Activated naive CD4-positive, alpha-beta T cell treated with anti-CD3 and anti-CD28 coated beads, Interleukin-2, amount 10 ng/mL, durations not matched to agents 7 days and 5 days (primary cell): ENCODE results near the gene TNPO2.
A peak's percentile ranks its signal among the peaks of the same experiment; 100 is the strongest.

ENCODE experiments used
- CTCF ChIA-PET: fragments of 350-600 bp; sonication (Branson Sonifier 250); formaldehyde crosslinking; loops from one replicate; lab custom pipeline; 2021; ENCODE audit warnings: antibody characterized with exemption; lab: Charles Lee
- DNase-seq: peaks from one replicate; pipeline ENCODE4 v3.0.0-alpha.2; 2020
- H3K27ac Mint-ChIP-seq: one replicate; pipeline ENCODE4 v1.8.0; 2021; ENCODE audit warnings: mild to moderate bottlenecking, moderate library complexity, mixed read lengths
- H3K27me3 Mint-ChIP-seq: one replicate; pipeline ENCODE4 v1.8.0; 2021; ENCODE audit warnings: mild to moderate bottlenecking, mixed read lengths
- H3K36me3 Mint-ChIP-seq: one replicate; pipeline ENCODE4 v1.8.0; 2021; ENCODE audit warnings: mixed read lengths
- H3K4me1 Mint-ChIP-seq: one replicate; pipeline ENCODE4 v1.8.0; 2021; ENCODE audit warnings: mixed read lengths
- H3K4me3 Mint-ChIP-seq: one replicate; pipeline ENCODE4 v1.8.0; 2021; ENCODE audit warnings: mild to moderate bottlenecking, moderate library complexity, mixed read lengths
- H3K9me3 Mint-ChIP-seq: one replicate; pipeline ENCODE4 v1.8.0; 2021; ENCODE audit warnings: mixed read lengths

Gene TNPO2

DNA sequence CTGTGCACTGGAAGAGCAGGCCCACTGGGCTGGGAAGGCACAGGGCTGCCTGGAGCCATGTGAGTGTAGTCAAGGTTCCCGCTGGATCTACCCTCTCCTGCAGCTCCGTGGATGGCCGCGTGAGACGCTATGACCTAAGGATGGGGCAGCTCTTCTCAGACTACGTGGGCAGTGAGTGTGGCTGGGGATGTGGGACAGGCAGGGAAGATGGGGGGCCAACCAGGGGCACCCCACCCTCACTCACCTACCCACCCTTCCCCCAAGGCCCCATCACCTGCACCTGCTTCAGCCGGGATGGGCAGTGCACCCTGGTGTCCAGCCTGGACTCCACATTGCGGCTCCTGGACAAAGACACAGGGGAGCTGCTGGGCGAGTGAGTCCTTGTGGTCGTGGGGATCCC is 51.0 kb downstream of the TNPO2 start:
- Mint-ChIP-seq H3K9me3 (no peaks in the 10 kb centered on the region), H3K4me3 (no peak overlapping the region), H3K4me1 (peaks cover 47% of the 10 kb centered on the region), H3K36me3 (peaks cover 46% of the 10 kb centered on the region), H3K27ac (no peak overlapping the region), H3K27me3 (no peaks in the 10 kb centered on the region)
- DNase-seq: no peak
- CTCF ChIA-PET: interaction anchor here (1.0 to 6.4 kb wide), 10 partner anchors 12 to 749 kb away, joined by 3 to 35 read pairs (median 4); partner anchors contain the start of gene ZNF709

DNA sequence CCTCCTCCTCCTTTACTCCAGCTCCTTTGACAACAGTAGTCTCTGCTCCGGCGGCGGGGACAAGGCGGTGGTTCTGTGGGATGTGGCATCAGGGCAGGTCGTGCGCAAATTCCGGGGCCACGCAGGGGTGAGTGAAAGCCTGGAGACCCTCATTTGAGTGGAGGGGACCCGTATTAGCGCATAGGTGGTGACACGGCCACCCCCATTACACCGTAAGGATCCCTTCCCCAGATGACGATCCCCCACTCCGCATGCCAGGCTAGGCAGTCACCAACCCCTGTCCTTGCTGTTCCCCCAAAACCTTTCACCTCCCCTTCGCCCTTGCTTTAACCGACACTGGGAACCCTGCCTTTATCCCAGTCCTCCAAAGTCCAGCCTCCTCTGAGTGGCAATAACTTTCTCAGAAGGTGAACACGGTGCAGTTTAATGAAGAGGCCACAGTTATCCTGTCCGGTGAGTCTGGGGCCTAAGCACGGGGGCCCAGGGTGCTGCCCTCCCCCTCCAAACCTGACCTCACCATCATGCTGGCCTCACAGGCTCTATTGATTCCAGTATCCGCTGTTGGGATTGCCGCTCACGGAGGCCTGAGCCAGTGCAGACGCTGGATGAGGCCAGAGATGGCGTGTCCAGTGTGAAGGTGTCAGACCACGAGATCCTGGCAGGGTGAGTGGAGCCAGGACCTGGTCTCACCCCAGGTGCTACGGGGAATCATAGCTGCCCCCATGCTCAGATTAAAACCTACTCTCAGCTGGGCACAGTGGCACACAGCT is 53.4 kb downstream of the TNPO2 start:
- CTCF ChIA-PET: interaction anchor here (0.6 to 6.4 kb wide), 5 partner anchors 10 to 106 kb away, joined by 3 to 35 read pairs (median 5); no protein-coding TSS in a partner anchor
- Mint-ChIP-seq H3K9me3 (no peaks in the 10 kb centered on the region), H3K27me3 (no peaks in the 10 kb centered on the region), H3K36me3 (peaks cover 28% of the 10 kb centered on the region), H3K27ac (peak overlapping the region; percentile 99), H3K4me3 (peak overlapping the region; percentile 82), H3K4me1 (peaks cover 51% of the 10 kb centered on the region)
- DNase-seq: no peak

DNA sequence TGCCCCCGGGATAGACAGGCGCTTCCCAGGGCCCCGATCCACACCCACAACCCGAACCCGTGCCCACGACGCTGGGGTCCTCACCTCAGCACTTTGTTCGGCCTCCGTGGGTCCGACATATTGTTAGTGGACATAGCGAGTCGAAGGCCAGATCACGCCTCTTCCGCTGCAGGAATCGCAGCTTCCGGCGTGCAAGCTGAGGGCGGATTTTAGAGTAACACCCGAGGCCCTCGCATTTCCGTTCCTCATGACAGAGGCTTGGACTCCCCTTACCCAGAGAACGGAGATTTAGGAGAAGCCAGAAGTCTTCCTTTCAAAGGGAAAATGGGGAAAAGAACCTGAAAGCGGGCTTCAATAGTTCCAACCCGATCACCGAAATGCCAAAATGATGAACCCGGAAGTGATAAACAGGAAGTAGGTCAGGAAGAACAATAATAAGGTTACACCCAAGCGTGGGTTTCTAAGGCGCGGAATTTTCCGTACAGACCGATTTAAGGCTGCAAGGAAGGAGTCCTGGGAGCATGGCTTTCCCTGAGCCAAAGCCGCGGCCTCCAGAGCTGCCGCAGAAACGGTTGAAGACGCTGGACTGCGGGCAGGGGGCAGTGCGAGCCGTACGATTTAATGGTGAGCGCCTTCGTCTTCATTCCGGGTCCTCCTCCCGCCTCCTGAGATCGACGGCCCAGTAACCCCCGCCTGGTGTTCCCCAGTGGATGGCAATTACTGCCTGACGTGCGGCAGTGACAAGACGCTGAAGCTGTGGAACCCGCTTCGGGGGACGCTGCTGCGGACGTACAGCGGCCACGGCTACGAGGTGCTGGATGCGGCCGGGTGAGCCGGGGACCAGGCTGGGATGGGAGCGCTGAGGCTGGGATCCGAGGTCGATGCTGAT is 54.2 kb downstream of the TNPO2 start:
- no peaks in the 10 kb centered on the region for H3K9me3 Mint-ChIP-seq
- CTCF ChIA-PET: interaction anchor here (0.6 to 1.3 kb wide), 2 partner anchors 30 to 59 kb away, joined by 3 read pairs; no protein-coding TSS in a partner anchor
- H3K27ac Mint-ChIP-seq: peak overlapping the region; percentile 99
- peak; percentile 78 for DNase-seq
- H3K4me3 Mint-ChIP-seq: peak overlapping the region; percentile 82
- no peaks in the 10 kb centered on the region for H3K27me3 Mint-ChIP-seq
- peaks cover 30% of the 10 kb centered on the region for H3K36me3 Mint-ChIP-seq
- H3K4me1 Mint-ChIP-seq: peaks cover 59% of the 10 kb centered on the region

DNA sequence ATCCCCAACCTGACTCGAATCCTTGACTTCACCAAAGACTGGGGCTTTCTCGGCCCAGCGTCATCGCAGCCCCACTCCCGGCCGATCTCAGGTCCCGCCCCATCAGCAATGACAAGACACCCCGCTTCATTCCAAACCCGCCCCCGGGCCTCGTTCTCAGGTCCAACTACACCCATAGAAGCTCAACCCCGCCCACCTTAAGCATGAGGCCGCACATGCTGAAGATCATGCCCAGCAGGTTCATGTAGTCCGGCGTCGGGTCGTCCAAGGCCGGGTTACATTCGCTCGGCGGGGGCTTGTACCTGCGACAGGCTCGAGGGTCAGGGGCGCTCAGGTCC is 54.8 kb downstream of the TNPO2 start:
- H3K4me3 Mint-ChIP-seq: peak overlapping the region; percentile 82
- H3K36me3 Mint-ChIP-seq: peaks cover 31% of the 10 kb centered on the region
- peak overlapping the region; percentile 99 for H3K27ac Mint-ChIP-seq
- no peaks in the 10 kb centered on the region for H3K9me3 Mint-ChIP-seq
- peaks cover 62% of the 10 kb centered on the region for H3K4me1 Mint-ChIP-seq
- no peaks in the 10 kb centered on the region for H3K27me3 Mint-ChIP-seq
- CTCF ChIA-PET: interaction anchor here (0.9 to 1.3 kb wide), 3 partner anchors 29 to 871 kb away, joined by 3 read pairs; no protein-coding TSS in a partner anchor
- DNase-seq: peak; percentile 82

DNA sequence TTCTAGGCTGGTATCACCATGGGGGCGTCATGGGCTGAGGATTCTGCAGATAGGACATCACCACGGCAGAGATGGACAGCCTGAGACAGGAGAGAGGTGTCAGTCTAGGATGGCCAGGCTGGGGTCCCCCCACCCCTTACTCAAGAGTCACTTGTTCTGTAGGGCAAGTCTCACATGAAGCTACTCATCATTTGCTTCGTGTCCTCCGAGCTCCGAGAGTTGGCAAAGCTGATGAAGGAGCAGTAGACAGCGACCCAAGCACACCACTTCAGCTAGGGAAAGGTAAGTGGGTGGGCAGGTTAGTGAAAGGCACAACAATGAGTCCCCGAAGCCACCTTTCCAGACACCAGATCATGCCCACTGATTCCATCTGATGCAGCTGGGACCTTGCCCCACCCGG is 55.4 kb downstream of the TNPO2 start:
- Mint-ChIP-seq H3K4me3 (peak overlapping the region; percentile 82), H3K4me1 (peaks cover 67% of the 10 kb centered on the region), H3K9me3 (no peaks in the 10 kb centered on the region), H3K36me3 (peaks cover 35% of the 10 kb centered on the region), H3K27ac (peak overlapping the region; percentile 99), H3K27me3 (no peaks in the 10 kb centered on the region)
- no peak for DNase-seq
- CTCF ChIA-PET: interaction anchor here (0.7 to 1.0 kb wide), 4 partner anchors 59 to 871 kb away, joined by 3 read pairs; no protein-coding TSS in a partner anchor

DNA sequence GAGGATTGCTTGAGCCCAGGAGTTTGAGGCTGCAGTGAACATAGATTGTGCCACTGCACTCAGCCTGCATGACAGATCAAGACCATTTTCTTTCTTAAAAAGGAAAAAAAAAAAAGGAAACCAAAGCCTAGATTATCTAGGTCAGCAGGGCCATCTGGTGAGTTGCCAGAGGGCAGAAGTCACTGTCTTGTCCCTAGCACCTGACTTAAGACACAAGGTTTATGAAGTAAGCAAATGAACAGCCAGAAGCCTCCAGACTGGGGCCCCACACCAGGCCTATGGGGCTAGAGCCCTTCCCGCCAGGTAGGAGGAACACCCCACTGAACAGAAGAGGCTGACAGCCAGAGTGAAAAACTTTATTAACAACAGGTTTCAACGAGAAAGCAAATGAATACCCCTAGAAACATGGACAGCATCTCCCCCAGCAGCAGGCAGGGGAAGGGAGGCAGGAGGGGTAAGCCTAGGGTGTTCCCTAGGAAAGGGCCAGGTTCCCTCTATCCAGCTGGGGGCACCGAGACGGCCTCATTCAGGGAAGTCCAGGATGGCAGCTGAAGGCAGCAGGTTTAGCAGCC is 55.9 kb downstream of the TNPO2 start:
- DNase-seq: no peak
- H3K36me3 Mint-ChIP-seq: peaks cover 38% of the 10 kb centered on the region
- no peaks in the 10 kb centered on the region for H3K9me3 Mint-ChIP-seq
- peaks cover 68% of the 10 kb centered on the region for H3K4me1 Mint-ChIP-seq
- peak overlapping the region; percentile 99 for H3K27ac Mint-ChIP-seq
- H3K4me3 Mint-ChIP-seq: peak overlapping the region; percentile 82
- H3K27me3 Mint-ChIP-seq: no peaks in the 10 kb centered on the region
- CTCF ChIA-PET: interaction anchor here (0.7 to 1.0 kb wide), 4 partner anchors 59 to 870 kb away, joined by 3 read pairs; no protein-coding TSS in a partner anchor

DNA sequence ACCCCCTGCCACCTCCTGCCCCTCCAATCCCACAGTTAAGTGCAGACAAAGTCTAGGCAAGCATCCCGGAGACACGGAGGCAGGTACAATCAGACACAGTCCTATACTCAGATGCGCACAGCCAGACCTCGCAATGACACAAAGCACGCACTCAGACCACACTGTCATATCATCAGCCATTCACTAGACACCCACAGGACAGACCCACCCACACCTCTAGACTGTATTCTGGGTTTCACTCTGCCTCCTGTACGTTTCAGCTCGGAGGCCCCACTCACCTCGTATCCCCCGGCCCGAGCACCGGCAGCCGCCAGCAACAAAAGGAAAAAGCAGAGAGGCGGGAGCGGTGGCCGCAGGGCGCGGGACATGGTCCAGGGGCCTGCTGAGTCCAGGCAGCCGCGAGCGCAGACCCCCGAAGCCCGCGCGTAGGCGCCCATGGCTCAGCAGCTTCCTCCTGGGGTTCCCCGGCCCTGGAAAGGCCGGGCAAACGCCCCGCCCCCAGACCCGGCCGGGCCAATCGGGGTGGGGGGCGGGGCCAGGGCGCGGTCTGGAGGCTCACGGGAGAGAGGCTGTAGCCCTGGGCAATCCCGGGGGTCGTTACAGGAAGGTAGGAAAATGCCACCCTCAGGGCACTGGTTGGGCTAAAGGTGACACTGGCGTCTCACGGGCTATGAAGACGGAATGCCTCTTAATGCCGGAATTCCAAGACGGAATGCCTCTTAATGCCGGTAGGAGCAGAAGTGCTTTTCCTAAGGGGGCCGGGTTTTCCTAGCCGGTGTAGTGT is 57.3 kb downstream of the TNPO2 start, which contains the start of the genes MAN2B1 and WDR83:
TSS of gene MAN2B1 (minus strand) at position 478 of the 784 bp plus-strand sequence. CDS start at position 437, 41 bp downstream.
TSS of gene WDR83 (plus strand) at position 543 of the 784 bp plus-strand sequence. CDS start 2,984 bp downstream, outside the sequence.
- peak; percentile 85 for DNase-seq
- H3K4me1 Mint-ChIP-seq: peaks cover 62% of the 10 kb centered on the region
- peak within 1 kb of the TSS; percentile 81 for H3K27ac Mint-ChIP-seq
- CTCF ChIA-PET: interaction anchor here (0.7 to 2.0 kb wide), 4 partner anchors 10 to 102 kb away, joined by 3 to 13 read pairs (median 4); no protein-coding TSS in a partner anchor
- H3K36me3 Mint-ChIP-seq: peaks cover 30% of the 10 kb centered on the region
- H3K9me3 Mint-ChIP-seq: no peaks in the 10 kb centered on the region
- peak within 1 kb of the TSS; percentile 82 for H3K4me3 Mint-ChIP-seq
- H3K27me3 Mint-ChIP-seq: no peaks in the 10 kb centered on the region

DNA sequence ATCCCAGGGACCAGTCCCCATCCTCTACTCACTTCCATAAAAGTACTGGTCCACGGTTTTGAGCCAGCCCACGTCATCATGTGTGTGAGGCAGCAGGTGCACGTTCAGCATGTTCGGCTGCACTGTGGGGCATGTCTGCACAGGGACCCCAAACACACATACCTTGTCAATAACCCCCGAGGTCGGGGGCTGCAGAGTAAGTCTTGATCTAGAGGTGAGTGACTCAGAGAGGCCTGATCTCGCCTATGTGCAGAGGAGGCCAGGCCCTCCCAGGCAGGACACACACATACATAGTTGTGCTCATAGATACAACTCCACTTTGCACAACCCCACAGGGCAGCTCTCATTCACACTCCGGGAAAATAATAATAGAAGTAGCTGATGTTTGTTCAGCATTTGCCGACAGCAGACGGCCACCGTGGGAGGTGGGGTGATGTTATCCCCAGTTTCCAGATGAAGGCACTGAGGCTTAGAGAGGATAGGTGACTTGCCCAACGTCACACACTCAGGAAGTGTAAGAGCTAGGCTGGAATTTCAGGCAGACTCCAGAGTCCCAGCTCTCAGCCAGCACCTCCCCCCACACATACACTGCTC is 58.0 kb downstream of the TNPO2 start:
- Mint-ChIP-seq H3K9me3 (no peaks in the 10 kb centered on the region), H3K36me3 (peaks cover 37% of the 10 kb centered on the region), H3K4me3 (peak overlapping the region; percentile 82), H3K27me3 (no peaks in the 10 kb centered on the region), H3K4me1 (peaks cover 59% of the 10 kb centered on the region), H3K27ac (peak overlapping the region; percentile 75)
- DNase-seq: peak; percentile 50
- CTCF ChIA-PET: interaction anchor here (0.7 to 2.0 kb wide), 4 partner anchors 11 to 102 kb away, joined by 3 to 13 read pairs (median 4); no protein-coding TSS in a partner anchor

DNA sequence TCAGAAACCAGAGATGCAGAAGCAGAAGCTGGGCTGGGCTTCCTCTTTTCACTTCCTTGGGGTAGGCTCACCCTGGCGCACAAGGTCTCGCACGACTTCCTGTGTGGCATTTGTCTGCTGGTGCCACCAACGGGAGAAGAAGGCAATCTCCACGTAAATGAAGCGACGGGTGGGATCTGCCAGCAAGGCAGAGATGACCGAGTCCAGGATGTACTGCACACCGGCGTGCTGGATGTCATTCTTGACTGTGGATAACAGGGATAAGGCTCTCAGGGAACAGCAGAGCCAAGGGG is 58.5 kb downstream of the TNPO2 start:
- CTCF ChIA-PET: interaction anchor here (1.5 to 2.0 kb wide), 3 partner anchors 25 to 101 kb away, joined by 4 to 13 read pairs (median 5); no protein-coding TSS in a partner anchor
- Mint-ChIP-seq H3K9me3 (no peaks in the 10 kb centered on the region), H3K27me3 (no peaks in the 10 kb centered on the region), H3K36me3 (peaks cover 40% of the 10 kb centered on the region), H3K27ac (peak overlapping the region; percentile 75), H3K4me1 (peaks cover 54% of the 10 kb centered on the region), H3K4me3 (peak overlapping the region; percentile 82)
- DNase-seq: peak; percentile 82

DNA sequence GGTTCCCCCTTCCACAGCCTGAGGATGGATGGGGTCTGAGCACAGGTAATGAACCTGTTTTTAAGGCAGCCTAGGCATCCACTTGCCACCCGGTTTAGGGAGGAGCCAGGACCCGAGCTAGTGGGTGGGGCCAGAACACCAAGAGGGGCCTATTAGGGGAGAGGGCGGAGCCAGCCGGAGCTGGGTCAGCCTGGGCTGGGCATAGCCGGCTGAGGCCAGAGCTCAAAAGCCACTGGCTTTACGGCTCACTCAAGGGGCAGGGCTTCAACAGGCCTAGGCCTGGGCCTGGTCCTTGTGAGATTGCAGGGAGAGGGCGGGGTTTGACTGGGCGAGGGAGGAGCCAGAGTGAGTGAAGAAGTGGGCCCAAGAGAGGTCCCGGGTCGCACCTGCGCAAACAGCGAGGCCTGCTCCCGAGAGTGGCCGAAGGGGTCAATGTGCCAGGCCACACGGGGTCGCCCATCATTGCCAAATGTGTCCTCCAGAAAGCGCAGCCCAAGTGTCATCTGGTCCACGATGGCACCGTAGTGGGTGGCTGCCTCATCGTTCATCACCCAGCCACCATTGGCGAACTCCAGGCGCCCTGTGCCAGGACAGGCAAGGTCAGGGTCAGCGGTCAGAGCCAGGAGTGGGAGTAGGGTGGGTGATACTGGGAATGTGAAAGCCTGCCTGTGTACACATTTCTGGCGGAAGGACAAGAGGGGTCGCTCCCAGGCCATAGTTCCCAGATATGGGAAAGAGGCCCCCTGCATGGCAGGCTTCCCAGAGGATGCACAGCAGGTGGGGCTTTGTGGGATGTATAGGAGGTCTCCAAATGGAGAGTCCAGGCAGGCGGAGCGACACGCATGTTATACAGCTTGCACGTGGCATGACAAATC is 59.1 kb downstream of the TNPO2 start:
- DNase-seq: no peak
- H3K27ac Mint-ChIP-seq: peak overlapping the region; percentile 75
- CTCF ChIA-PET: interaction anchor here (2.0 kb wide), 2 partner anchors 51 to 101 kb away, joined by 4 to 13 read pairs; no protein-coding TSS in a partner anchor
- H3K4me1 Mint-ChIP-seq: peaks cover 51% of the 10 kb centered on the region
- peak overlapping the region; percentile 82 for H3K4me3 Mint-ChIP-seq
- no peaks in the 10 kb centered on the region for H3K27me3 Mint-ChIP-seq
- H3K36me3 Mint-ChIP-seq: peaks cover 44% of the 10 kb centered on the region
- no peaks in the 10 kb centered on the region for H3K9me3 Mint-ChIP-seq

DNA sequence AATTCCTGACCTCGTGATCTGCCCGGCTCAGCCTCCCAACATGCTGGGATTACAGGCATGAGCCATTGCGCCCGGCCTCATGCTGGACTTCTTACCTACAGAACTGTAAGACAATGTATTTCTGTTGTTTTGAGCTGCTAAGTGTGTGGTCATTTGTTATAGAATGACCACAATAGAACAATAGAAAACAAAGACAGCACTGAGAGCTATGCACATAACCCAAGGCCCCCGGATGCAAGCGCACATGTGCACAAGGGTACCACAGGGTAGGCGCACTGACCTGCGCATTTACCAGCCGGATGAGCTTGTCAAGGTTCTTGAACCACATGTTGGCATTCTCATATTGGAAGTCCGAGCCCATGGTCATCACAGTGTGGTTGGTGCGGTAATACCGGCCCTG is 62.8 kb downstream of the TNPO2 start:
- H3K36me3 Mint-ChIP-seq: peaks cover 58% of the 10 kb centered on the region
- CTCF ChIA-PET: interaction anchor here (0.7 to 1.1 kb wide), 2 partner anchors 11 to 1487 kb away, joined by 3 to 5 read pairs; no protein-coding TSS in a partner anchor
- no peaks in the 10 kb centered on the region for H3K9me3 Mint-ChIP-seq
- no peak for DNase-seq
- H3K27me3 Mint-ChIP-seq: no peaks in the 10 kb centered on the region
- no peak overlapping the region for H3K4me3 Mint-ChIP-seq
- no peak overlapping the region for H3K27ac Mint-ChIP-seq
- peaks cover 20% of the 10 kb centered on the region for H3K4me1 Mint-ChIP-seq

DNA sequence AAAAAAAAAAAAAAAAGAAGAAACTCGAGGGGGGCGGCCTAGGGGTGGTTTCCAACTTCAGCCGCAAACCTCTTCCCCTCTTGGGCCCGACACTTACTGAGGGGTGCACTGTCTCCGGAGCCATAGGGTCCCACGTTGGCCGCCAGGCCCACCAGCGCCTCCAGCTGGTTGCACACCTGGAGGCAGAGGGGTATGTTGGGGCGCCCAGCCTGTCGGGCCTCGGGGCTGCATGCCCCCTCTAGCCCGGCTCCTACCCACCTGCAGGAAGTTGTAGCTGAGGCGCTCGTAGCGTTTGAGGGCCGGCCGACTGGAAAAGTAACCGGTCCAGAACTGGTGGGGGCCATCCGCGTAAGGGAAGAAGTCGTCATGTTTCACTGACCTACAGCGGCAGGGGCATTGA is 65.8 kb downstream of the TNPO2 start:
- Mint-ChIP-seq H3K4me1 (no peaks in the 10 kb centered on the region), H3K36me3 (peaks cover 49% of the 10 kb centered on the region), H3K27me3 (no peaks in the 10 kb centered on the region), H3K9me3 (no peaks in the 10 kb centered on the region), H3K27ac (no peak overlapping the region), H3K4me3 (no peak overlapping the region)
- CTCF ChIA-PET: interaction anchor here (1.3 kb wide), 1 partner anchor 14 kb away, joined by 3 read pairs; no protein-coding TSS in a partner anchor
- DNase-seq: no peak
